K562 (cell line): ENCODE measurements around the gene FBN3. TPM values are rescaled to one million over a fixed set of nuclear protein-coding genes. Genes with fewer than 3 reads are reported as not detected.

Experiments
- ATAC-seq: fragments of 200-7000 bp; cut with Tn5 transposase; 3 replicates; pipeline ENCODE4 v1.9.1; 2020; ENCODE audit warnings: moderate library complexity
- BruUV-seq: library from RNA; stranded (reverse); fragments of 400-500 nt; replicated peaks from 2 replicates; lab custom pipeline; 2021; lab: Mats Ljungman, UMichigan
- CTCF ChIA-PET: fragments of 300-600 bp; formaldehyde crosslinking; extraction: SDS; loops from one replicate; lab custom pipeline; 2021; ENCODE audit warnings: low intra/inter-chr PET ratio; lab: Yijun Ruan, JAX
- POLR2A ChIA-PET: fragments of 300-600, 350-650 bp; sonication (Branson Sonifier 250); formaldehyde crosslinking; extraction: SDS; loops from one replicate; lab custom pipeline; 2021; ENCODE audit warnings: antibody characterized with exemption, inconsistent platforms; lab: Yijun Ruan, JAX
- DNase-seq, 4 experiments: peaks; one replicate each; pipeline versions ENCODE4 v3.0.0 to v3.0.0-alpha.2; 2011 to 2018; ENCODE audit warnings: low spot score in 3 of 4, mixed read lengths in 3 of 4; ENCODE audit errors: extremely low read depth in 1 of 4
- FAIRE-seq: peaks from 2 replicates; lab custom pipeline; 2011; peaks lifted over from hg19 to GRCh38; lab: Jason Lieb, UNC
- H2AFZ ChIP-seq: 2 replicates; pipeline ENCODE4 v1.6.0; 2011; ENCODE audit warnings: low read depth, low read length, control low read depth, inconsistent platforms
- H3K27ac ChIP-seq: fragments of 200-600 bp; 3 replicates; pipeline ENCODE4 v1.8.0; 2011; ENCODE audit warnings: low read depth, mild to moderate bottlenecking, control low read depth, inconsistent platforms, low read length, moderate library complexity, mixed read lengths; ENCODE audit errors: extremely low read depth
- H3K27me3 ChIP-seq, 2 experiments: fragments of 300-600 bp in 1 of 2; 2 replicates in 1 of 2; 3 replicates in 1 of 2; pipeline versions ENCODE4 v1.6.0 to v1.8.0; 2011; ENCODE audit warnings: inconsistent platforms in 2 of 2, low read length in 2 of 2, mild to moderate bottlenecking in 1 of 2, mixed read lengths in 1 of 2, moderate library complexity in 1 of 2; ENCODE audit not compliant: control insufficient read depth in 2 of 2, insufficient read depth in 2 of 2
- H3K36me3 ChIP-seq: fragments of 300-600 bp; 3 replicates; pipeline ENCODE4 v1.8.0; 2011; ENCODE audit warnings: mild to moderate bottlenecking, low read length, inconsistent platforms; ENCODE audit not compliant: control insufficient read depth, insufficient read depth
- H3K4me1 ChIP-seq, 2 experiments: fragments of 200-600 bp in 1 of 2; replicated peaks in 1 of 2; 2 replicates in 1 of 2; 3 replicates in 1 of 2; pipeline versions ENCODE4 v1.5.1 to v1.8.0; 2011; ENCODE audit warnings: inconsistent platforms in 2 of 2, low read length in 2 of 2, mild to moderate bottlenecking in 1 of 2, mixed read lengths in 1 of 2, moderate library complexity in 1 of 2; ENCODE audit not compliant: control insufficient read depth in 2 of 2, insufficient read depth in 2 of 2
- H3K4me2 ChIP-seq: 2 replicates; pipeline ENCODE4 v1.6.1; 2011; ENCODE audit warnings: low read length, control low read depth, inconsistent platforms, mixed read lengths; ENCODE audit not compliant: insufficient read depth
- H3K4me3 ChIP-seq: fragments of 200-600 bp; sonication (generic), shearing (Covaris generic); 2 replicates; pipeline ENCODE4 v1.5.1; 2016; ENCODE audit warnings: control low read depth, inconsistent platforms
- H3K79me2 ChIP-seq: fragments of 200-600 bp; 3 replicates; pipeline ENCODE4 v1.8.0; 2011; ENCODE audit warnings: low read length, inconsistent platforms; ENCODE audit not compliant: control insufficient read depth, insufficient read depth
- H3K9ac ChIP-seq, 2 experiments: 2 replicates each; pipeline versions ENCODE4 v1.6.0 to v1.6.1; 2011; ENCODE audit warnings: low read depth in 2 of 2, low read length in 2 of 2, control low read depth in 1 of 2, inconsistent platforms in 1 of 2, mild to moderate bottlenecking in 1 of 2, mixed read lengths in 1 of 2; ENCODE audit not compliant: insufficient read depth in 1 of 2
- H3K9me1 ChIP-seq: one replicate; pipeline ENCODE4 v1.6.0; 2011; ENCODE audit warnings: inconsistent platforms, mild to moderate bottlenecking, low read length, moderate library complexity; ENCODE audit not compliant: control insufficient read depth, insufficient read depth
- H3K9me3 ChIP-seq: replicated peaks from 2 replicates; pipeline ENCODE4 v1.5.1; 2011; ENCODE audit warnings: low read depth, low read length, inconsistent platforms; ENCODE audit not compliant: control insufficient read depth, insufficient read depth
- H4K20me1 ChIP-seq: replicated peaks from 2 replicates; pipeline ENCODE4 v1.6.1; 2011; ENCODE audit warnings: low read length, inconsistent platforms, mixed read lengths; ENCODE audit not compliant: control insufficient read depth, insufficient read depth
- BRF2 ChIP-seq: IDR thresholded peaks from 3 replicates; pipeline ENCODE4 v1.6.1; 2011; ENCODE audit warnings: borderline replicate concordance, mild to moderate bottlenecking; ENCODE audit not compliant: insufficient read length, insufficient read depth
- DLX4 ChIP-seq: fragments of 250-450 bp; sonication (Bioruptor Pico); IDR thresholded peaks from 2 replicates; pipeline ENCODE4 v1.6.1; 2021; ENCODE audit warnings: mild to moderate bottlenecking
- ELF1 ChIP-seq: fragments of 200-800 bp; sonication (Bioruptor generic); IDR thresholded peaks from 2 replicates; pipeline ENCODE4 v1.6.1; 2016; ENCODE audit warnings: missing genetic modification characterization, missing compliant biosample characterization
- ID3 ChIP-seq, 2 experiments: fragments of 250-450 bp in 1 of 2; fragments of 450-650 bp in 1 of 2; sonication (Bioruptor Pico) in 1 of 2; IDR thresholded peaks; 2 replicates each; pipeline versions ENCODE4 v1.6.1 to v1.8.0; 2016 to 2021; ENCODE audit warnings: mild to moderate bottlenecking in 2 of 2, moderate library complexity in 2 of 2, missing compliant biosample characterization in 1 of 2, missing genetic modification characterization in 1 of 2
- ZNF316 ChIP-seq: fragments of 450-650 bp; IDR thresholded peaks from 2 replicates; pipeline ENCODE4 v1.6.1; 2016
- ZNF384 ChIP-seq: IDR thresholded peaks from 2 replicates; pipeline ENCODE4 v1.6.1; 2012; ENCODE audit warnings: low read depth, low read length, improper control_type of control experiment
- WGBS: fragments of 100-300 bp; shearing (Covaris generic); methylation state at CpG from one replicate; pipeline ENCODE4 v1.1.6; 2016; ENCODE audit warnings: low coverage, mixed read lengths; ENCODE audit not compliant: insufficient coverage; ENCODE audit errors: missing lambda C conversion rate; 5-methylcytosine and 5-hydroxymethylcytosine counted together
- in situ Hi-C: fragments of 300-500 bp; cut with MboI; formaldehyde crosslinking; loops from 4 replicates; pipeline ENCODE4 v1.15.0; 2018; ENCODE audit warnings: inconsistent platforms, mixed read lengths
- intact Hi-C: fragments of 100-400 bp; cut with micrococcal nuclease; formaldehyde crosslinking; loops from 2 replicates; pipeline ENCODE4 v1.14.2; 2022
- polyA plus RNA-seq, 8 experiments: library from polyadenylated mRNA; depleted of rRNA in 4 of 8; stranded (reverse) in 5 of 8; unstranded in 3 of 8; fragments of >200 nt; fragmentation: Nextera tagmentation in 2 of 8; fragmentation: Illumina TruSeq in 1 of 8; extraction: Ambion mirVana in 2 of 8; extraction: Trizol in 1 of 8; gene quantifications; 2 replicates each; pipeline versions ENCODE4 v1.2.1 to v1.2.3, GENCODE V29; 2011 to 2014; ENCODE audit warnings: inconsistent platforms in 1 of 8, missing spikeins in 1 of 8
- total RNA-seq, 7 experiments: library from RNA; depleted of rRNA in 6 of 7; stranded (reverse); fragments of >200 nt in 6 of 7; fragmentation: Illumina TruSeq in 2 of 7; extraction: Trizol in 2 of 7; gene quantifications; 2 replicates each; pipeline versions ENCODE4 v1.2.1 to v1.2.3, GENCODE V29; 2011 to 2021; ENCODE audit warnings: low replicate concordance in 1 of 7

The FBN3 gene
- total and polyA plus RNA-seq, 9 of the 15 experiments (the other 6 are each of a cell fraction or from before 2014, with no cell fraction given): under 0.01 to 0.29 (median 0.01) TPM; not detected in 4

GRCh38 chr19:8052464-8052859 is 96.9 kb downstream of the FBN3 start, which contains the start of gene CCL25:
TSS of gene CCL25 (plus strand) at chr19:8052760. CDS start at chr19:8053050, 290 bp downstream.
- no peak for TF ChIP-seq ZNF316
- no peak for TF ChIP-seq ZNF384
- TF ChIP-seq ID3 (CRISPR knock-in tag; IDR thresholded peaks at IDR 0.05): no peak
- no peak for TF ChIP-seq ID3 (tag; IDR thresholded peaks at IDR 0.05)
- no peak for TF ChIP-seq BRF2
- no peak for TF ChIP-seq DLX4 (CRISPR knock-in tag)
- no peak for TF ChIP-seq ELF1
- no peak for ATAC-seq
- intact Hi-C loops: no loop called here
- no peaks in the 10 kb centered on the region for H4K20me1 ChIP-seq
- BruUV-seq: no TSS peak
- H3K36me3 ChIP-seq: no peaks in the 10 kb centered on the region
- H3K27ac ChIP-seq: no peak within 1 kb of the TSS
- no peak for FAIRE-seq
- H3K27me3 ChIP-seq: no peaks in the 10 kb centered on the region
- POLR2A ChIA-PET: interaction anchor here (0.7 to 1.1 kb wide), 2 partner anchors 50 to 111 kb away, joined by 3 read pairs; no protein-coding TSS in a partner anchor
- no peaks in the 10 kb centered on the region for H3K9me3 ChIP-seq
- in situ Hi-C loops: no loop called here
- H3K4me3 ChIP-seq: no peak within 1 kb of the TSS
- H3K9me1 ChIP-seq: no peaks in the 10 kb centered on the region
- CTCF ChIA-PET: no interaction called here
- no peak for DNase-seq
- peaks cover 11 to 34% of the 10 kb centered on the region in 2 experiments; a peak in 4 of 5 replicates for H3K4me1 ChIP-seq
- no peaks in the 10 kb centered on the region for H3K79me2 ChIP-seq
- H3K4me2 ChIP-seq: no peak within 1 kb of the TSS; the same call in 1 of the 2 replicates
- H3K9ac ChIP-seq: no peak within 1 kb of the TSS; a peak in 1 of 4 replicates
- WGBS: 46% methylated on average over 2 of the region's 7 CpGs
- peak within 1 kb of the TSS; percentile 62 for H2AFZ ChIP-seq
